Osteocyte (in vitro differentiated cells): ENCODE data around the gene SWI5. TPM values are rescaled to one million over a fixed set of nuclear protein-coding genes. Genes with fewer than 3 reads are reported as not detected.

Experiments
- DNase-seq: peaks from one replicate; pipeline ENCODE4 v3.0.0; 2021; ENCODE audit warnings: mixed read lengths; ENCODE audit not compliant: unreplicated experiment; ENCODE audit errors: extremely low spot score
- H3K27ac Mint-ChIP-seq: one replicate; pipeline ENCODE4 v1.8.0; 2021; ENCODE audit warnings: mild to moderate bottlenecking, mixed read lengths; ENCODE audit not compliant: unreplicated experiment
- H3K27me3 Mint-ChIP-seq: one replicate; pipeline ENCODE4 v1.8.0; 2021; ENCODE audit warnings: mixed read lengths; ENCODE audit not compliant: unreplicated experiment
- H3K36me3 Mint-ChIP-seq: one replicate; pipeline ENCODE4 v1.8.0; 2021; ENCODE audit warnings: mixed read lengths; ENCODE audit not compliant: unreplicated experiment
- H3K4me1 Mint-ChIP-seq: one replicate; pipeline ENCODE4 v1.8.0; 2021; ENCODE audit warnings: mixed read lengths; ENCODE audit not compliant: unreplicated experiment
- H3K4me3 Mint-ChIP-seq: one replicate; pipeline ENCODE4 v1.8.0; 2021; ENCODE audit warnings: mild to moderate bottlenecking, moderate library complexity, mixed read lengths; ENCODE audit not compliant: unreplicated experiment
- H3K9me3 Mint-ChIP-seq: one replicate; pipeline ENCODE4 v1.8.0; 2021; ENCODE audit warnings: mixed read lengths; ENCODE audit not compliant: unreplicated experiment
- CTCF ChIP-seq: fragments of 200-600 bp; sonication (generic); IDR thresholded peaks from 2 replicates; pipeline ENCODE4 v1.5.0; 2021; ENCODE audit warnings: antibody characterized with exemption, mild to moderate bottlenecking, moderate library complexity
- total RNA-seq: library from RNA; stranded (reverse); gene quantifications from 2 replicates; pipeline ENCODE4 v1.2.1, GENCODE V29; 2021

SWI5 gene
- total RNA-seq, 1 donor from 2014 or later: 24.7 TPM

- DNase-seq: no peak
- peaks cover 32% of the 10 kb centered on the region for H3K36me3 Mint-ChIP-seq
- no peak for TF ChIP-seq CTCF
- no peak overlapping the region for H3K27ac Mint-ChIP-seq
- no peaks in the 10 kb centered on the region for H3K9me3 Mint-ChIP-seq
- no peak overlapping the region for H3K4me3 Mint-ChIP-seq
- H3K27me3 Mint-ChIP-seq: no peaks in the 10 kb centered on the region
- no peaks in the 10 kb centered on the region for H3K4me1 Mint-ChIP-seq
Observed at GRCh38 chr9:128257086-128257825, 18.8 kb upstream of the SWI5 start.

GRCh38 chr9:128257907-128258306, 18.2 kb upstream of the SWI5 start:
- Mint-ChIP-seq H3K27ac (no peak overlapping the region), H3K4me1 (no peaks in the 10 kb centered on the region), H3K27me3 (no peaks in the 10 kb centered on the region), H3K9me3 (no peaks in the 10 kb centered on the region), H3K4me3 (no peak overlapping the region), H3K36me3 (peaks cover 38% of the 10 kb centered on the region)
- TF ChIP-seq CTCF: no peak
- DNase-seq: no peak

GRCh38 chr9:128258326-128258725, 17.8 kb upstream of the SWI5 start:
- DNase-seq: no peak
- TF ChIP-seq CTCF: no peak
- Mint-ChIP-seq H3K36me3 (peaks cover 42% of the 10 kb centered on the region), H3K27ac (no peak overlapping the region), H3K27me3 (no peaks in the 10 kb centered on the region), H3K4me3 (no peak overlapping the region), H3K4me1 (no peaks in the 10 kb centered on the region), H3K9me3 (no peaks in the 10 kb centered on the region)

- DNase-seq: no peak
- Mint-ChIP-seq H3K4me3 (no peak overlapping the region), H3K9me3 (no peaks in the 10 kb centered on the region), H3K4me1 (no peaks in the 10 kb centered on the region), H3K27ac (no peak overlapping the region), H3K36me3 (peaks cover 42% of the 10 kb centered on the region), H3K27me3 (no peaks in the 10 kb centered on the region)
- no peak for TF ChIP-seq CTCF
Observed at GRCh38 chr9:128259156-128259555, 16.9 kb upstream of the SWI5 start.

GRCh38 chr9:128260340-128260739, 15.7 kb upstream of the SWI5 start:
- H3K27me3 Mint-ChIP-seq: no peaks in the 10 kb centered on the region
- no peak for DNase-seq
- peaks cover 51% of the 10 kb centered on the region for H3K36me3 Mint-ChIP-seq
- H3K27ac Mint-ChIP-seq: no peak overlapping the region
- H3K9me3 Mint-ChIP-seq: no peaks in the 10 kb centered on the region
- no peaks in the 10 kb centered on the region for H3K4me1 Mint-ChIP-seq
- H3K4me3 Mint-ChIP-seq: no peak overlapping the region
- no peak for TF ChIP-seq CTCF
